ENCODE results near the gene PSMC5. TPM values are rescaled to one million over a fixed set of nuclear protein-coding genes. Genes with fewer than 3 reads are reported as not detected.

PSMC5 gene
- total RNA-seq, 1 donor from 2014 or later = 124 TPM

DNA sequence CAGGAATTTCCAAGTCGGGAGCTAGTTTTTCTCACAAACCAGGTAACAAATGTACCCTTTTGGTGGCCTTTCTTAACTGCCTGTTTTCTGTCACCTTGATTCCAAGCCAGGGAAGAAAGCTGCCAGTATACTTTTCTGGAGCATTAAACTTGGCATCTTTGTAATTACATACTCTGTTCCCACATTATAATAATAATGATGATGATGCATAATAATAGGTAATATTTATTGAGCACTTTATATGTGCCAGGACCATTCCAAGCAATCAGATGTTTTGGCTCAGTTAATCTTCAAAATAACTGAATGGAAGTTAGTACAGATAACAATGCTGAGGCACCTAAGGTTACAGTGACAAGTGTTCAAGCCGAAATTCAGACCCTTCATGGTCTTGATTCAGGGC, 11.1 kb upstream of the PSMC5 start:
- peaks cover 5% of the 10 kb centered on the region for H3K27me3 Mint-ChIP-seq (ENCODE audit: unreplicated experiment)
- no peaks in the 10 kb centered on the region for H3K4me1 Mint-ChIP-seq (ENCODE audit: unreplicated experiment)
- no peak for DNase-seq (ENCODE audit: low spot score)
- H3K36me3 Mint-ChIP-seq (ENCODE audit: low read depth, unreplicated experiment) = peaks cover 50% of the 10 kb centered on the region
- TF ChIP-seq, protein P1, sequence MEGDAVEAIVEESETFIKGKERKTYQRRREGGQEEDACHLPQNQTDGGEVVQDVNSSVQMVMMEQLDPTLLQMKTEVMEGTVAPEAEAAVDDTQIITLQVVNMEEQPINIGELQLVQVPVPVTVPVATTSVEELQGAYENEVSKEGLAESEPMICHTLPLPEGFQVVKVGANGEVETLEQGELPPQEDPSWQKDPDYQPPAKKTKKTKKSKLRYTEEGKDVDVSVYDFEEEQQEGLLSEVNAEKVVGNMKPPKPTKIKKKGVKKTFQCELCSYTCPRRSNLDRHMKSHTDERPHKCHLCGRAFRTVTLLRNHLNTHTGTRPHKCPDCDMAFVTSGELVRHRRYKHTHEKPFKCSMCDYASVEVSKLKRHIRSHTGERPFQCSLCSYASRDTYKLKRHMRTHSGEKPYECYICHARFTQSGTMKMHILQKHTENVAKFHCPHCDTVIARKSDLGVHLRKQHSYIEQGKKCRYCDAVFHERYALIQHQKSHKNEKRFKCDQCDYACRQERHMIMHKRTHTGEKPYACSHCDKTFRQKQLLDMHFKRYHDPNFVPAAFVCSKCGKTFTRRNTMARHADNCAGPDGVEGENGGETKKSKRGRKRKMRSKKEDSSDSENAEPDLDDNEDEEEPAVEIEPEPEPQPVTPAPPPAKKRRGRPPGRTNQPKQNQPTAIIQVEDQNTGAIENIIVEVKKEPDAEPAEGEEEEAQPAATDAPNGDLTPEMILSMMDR (IDR thresholded peaks at IDR 0.05; ENCODE audit: unreplicated experiment) = no peak
- H3K9me3 Mint-ChIP-seq (ENCODE audit: unreplicated experiment) = no peaks in the 10 kb centered on the region
- no peak overlapping the region for H3K27ac Mint-ChIP-seq (ENCODE audit: unreplicated experiment)
- no peak overlapping the region for H3K4me3 Mint-ChIP-seq (ENCODE audit: unreplicated experiment)

DNA sequence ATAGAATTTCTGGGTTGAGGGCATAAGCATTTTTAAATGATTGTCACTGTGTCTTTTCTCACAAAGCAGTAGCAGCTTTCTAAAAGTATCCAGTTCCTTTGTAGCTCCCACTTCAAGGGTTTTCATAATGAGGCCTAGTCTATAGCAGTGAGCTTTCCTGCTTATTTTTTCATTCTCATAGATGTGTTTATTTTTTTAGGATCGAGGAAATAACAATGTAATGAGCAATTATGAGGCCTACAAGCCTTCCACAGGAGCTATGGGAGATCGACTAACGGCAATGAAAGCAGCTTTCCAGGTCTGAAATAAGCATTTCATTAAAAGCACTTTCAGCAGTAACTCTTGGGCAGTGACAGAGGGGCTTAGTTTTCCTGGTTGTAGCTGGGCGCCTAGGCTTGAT, 10.6 kb upstream of the PSMC5 start:
- Mint-ChIP-seq H3K9me3 (ENCODE audit: unreplicated experiment) (no peaks in the 10 kb centered on the region), H3K36me3 (ENCODE audit: low read depth, unreplicated experiment) (peaks cover 50% of the 10 kb centered on the region), H3K4me3 (ENCODE audit: unreplicated experiment) (no peak overlapping the region), H3K27me3 (ENCODE audit: unreplicated experiment) (peaks cover 5% of the 10 kb centered on the region), H3K27ac (ENCODE audit: unreplicated experiment) (no peak overlapping the region), H3K4me1 (ENCODE audit: unreplicated experiment) (no peaks in the 10 kb centered on the region)
- TF ChIP-seq, protein P1 (IDR thresholded peaks at IDR 0.05; ENCODE audit: unreplicated experiment) = no peak
- no peak for DNase-seq (ENCODE audit: low spot score)

DNA sequence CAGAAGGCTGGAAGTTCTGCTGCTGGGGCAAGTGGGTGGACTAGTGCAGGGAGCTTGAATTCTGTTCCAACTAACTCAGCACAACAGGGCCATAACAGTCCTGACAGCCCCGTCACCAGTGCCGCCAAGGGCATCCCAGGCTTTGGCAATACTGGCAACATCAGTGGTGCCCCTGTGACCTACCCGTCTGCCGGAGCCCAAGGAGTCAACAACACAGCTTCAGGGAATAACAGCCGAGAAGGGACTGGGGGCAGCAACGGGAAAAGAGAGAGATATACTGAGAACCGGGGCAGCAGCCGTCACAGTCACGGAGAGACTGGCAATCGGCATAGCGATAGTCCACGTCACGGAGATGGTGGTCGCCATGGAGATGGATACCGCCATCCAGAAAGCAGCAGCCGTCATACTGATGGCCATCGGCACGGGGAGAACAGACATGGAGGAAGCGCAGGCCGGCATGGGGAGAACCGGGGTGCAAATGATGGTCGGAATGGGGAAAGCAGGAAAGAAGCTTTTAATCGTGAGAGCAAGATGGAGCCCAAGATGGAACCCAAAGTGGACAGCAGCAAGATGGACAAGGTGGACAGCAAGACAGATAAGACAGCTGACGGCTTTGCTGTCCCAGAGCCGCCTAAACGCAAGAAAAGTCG, 9.4 kb upstream of the PSMC5 start:
- no peaks in the 10 kb centered on the region for H3K9me3 Mint-ChIP-seq (ENCODE audit: unreplicated experiment)
- H3K27me3 Mint-ChIP-seq (ENCODE audit: unreplicated experiment) = peaks cover 7% of the 10 kb centered on the region
- peak overlapping the region; percentile 18 for H3K27ac Mint-ChIP-seq (ENCODE audit: unreplicated experiment)
- peaks cover 57% of the 10 kb centered on the region for H3K36me3 Mint-ChIP-seq (ENCODE audit: low read depth, unreplicated experiment)
- TF ChIP-seq, protein P1 (IDR thresholded peaks at IDR 0.05; ENCODE audit: unreplicated experiment) = no peak
- peak overlapping the region; percentile 31 for H3K4me3 Mint-ChIP-seq (ENCODE audit: unreplicated experiment)
- no peak for DNase-seq (ENCODE audit: low spot score)
- peaks cover 2% of the 10 kb centered on the region for H3K4me1 Mint-ChIP-seq (ENCODE audit: unreplicated experiment)

DNA sequence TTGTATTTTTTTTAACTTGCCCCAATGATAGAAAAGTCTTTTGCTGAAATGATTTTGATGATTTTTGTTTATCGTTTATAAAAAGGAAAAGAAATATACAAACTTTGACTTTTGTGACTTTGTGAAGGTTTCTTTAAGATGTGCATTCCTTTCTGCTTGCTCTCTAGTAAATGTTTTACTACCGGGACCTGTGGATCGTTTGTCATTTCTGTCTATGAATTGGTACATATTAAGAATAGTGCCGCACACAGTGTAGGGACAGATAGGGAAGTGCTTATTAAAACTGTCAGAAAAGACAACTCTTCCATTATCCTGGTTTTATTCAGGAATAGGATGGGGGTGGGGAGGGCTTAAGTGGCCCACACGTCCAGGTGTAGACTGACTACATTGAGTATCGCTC, 8.1 kb upstream of the PSMC5 start:
- TF ChIP-seq, protein P1 (IDR thresholded peaks at IDR 0.05; ENCODE audit: unreplicated experiment) = no peak
- H3K9me3 Mint-ChIP-seq (ENCODE audit: unreplicated experiment) = no peaks in the 10 kb centered on the region
- H3K4me3 Mint-ChIP-seq (ENCODE audit: unreplicated experiment) = peak overlapping the region; percentile 14
- H3K27me3 Mint-ChIP-seq (ENCODE audit: unreplicated experiment) = peaks cover 13% of the 10 kb centered on the region
- DNase-seq (ENCODE audit: low spot score) = no peak
- H3K36me3 Mint-ChIP-seq (ENCODE audit: low read depth, unreplicated experiment) = peaks cover 60% of the 10 kb centered on the region
- no peak overlapping the region for H3K27ac Mint-ChIP-seq (ENCODE audit: unreplicated experiment)
- peaks cover 2% of the 10 kb centered on the region for H3K4me1 Mint-ChIP-seq (ENCODE audit: unreplicated experiment)
